Measurements from ENCODE around the gene EPHA4.

Gene EPHA4

DNA sequence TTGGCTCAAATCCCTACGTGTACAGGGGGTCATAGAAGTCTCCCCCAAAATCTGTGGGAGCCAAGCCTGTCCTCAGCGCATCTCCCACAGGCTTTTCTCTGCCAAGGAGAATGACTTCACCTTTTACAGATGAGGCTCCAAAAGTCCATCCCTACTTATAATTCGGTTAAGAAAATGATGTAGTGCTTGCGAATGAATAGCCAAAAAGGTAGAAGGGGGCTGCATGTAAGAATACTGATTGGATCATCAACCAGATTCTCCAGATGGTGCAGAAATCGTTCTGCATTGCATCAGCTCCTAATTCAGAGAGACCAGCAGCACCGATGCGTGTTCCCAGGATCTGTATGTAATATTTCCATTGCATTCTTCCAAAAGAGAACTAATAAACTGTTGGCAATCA, 91.9 kb downstream of the EPHA4 start:
- in situ Hi-C loops (cut with HindIII; ENCODE audit: low sequenced_read_pairs): no loop called here

DNA sequence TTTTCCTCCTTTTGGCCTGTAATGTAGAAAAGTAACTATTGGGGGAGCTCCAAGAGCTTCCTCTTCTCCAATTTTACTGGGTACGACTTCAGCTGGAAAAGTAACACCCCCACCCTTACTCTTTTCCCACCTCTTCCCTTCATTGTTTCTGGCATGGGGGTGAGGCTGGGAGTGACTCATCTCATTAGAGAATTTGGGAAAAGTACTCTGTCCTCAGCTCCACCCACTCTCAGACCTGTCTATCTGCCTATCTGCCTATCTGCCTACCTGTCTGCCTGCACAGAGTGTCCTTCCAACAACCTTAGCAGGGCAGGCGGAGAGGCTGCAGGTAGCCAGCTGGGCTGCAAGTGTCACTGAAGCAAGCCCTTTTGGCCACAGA, 93.6 kb downstream of the EPHA4 start:
- in situ Hi-C loops (cut with HindIII; ENCODE audit: low sequenced_read_pairs): no loop called here

DNA sequence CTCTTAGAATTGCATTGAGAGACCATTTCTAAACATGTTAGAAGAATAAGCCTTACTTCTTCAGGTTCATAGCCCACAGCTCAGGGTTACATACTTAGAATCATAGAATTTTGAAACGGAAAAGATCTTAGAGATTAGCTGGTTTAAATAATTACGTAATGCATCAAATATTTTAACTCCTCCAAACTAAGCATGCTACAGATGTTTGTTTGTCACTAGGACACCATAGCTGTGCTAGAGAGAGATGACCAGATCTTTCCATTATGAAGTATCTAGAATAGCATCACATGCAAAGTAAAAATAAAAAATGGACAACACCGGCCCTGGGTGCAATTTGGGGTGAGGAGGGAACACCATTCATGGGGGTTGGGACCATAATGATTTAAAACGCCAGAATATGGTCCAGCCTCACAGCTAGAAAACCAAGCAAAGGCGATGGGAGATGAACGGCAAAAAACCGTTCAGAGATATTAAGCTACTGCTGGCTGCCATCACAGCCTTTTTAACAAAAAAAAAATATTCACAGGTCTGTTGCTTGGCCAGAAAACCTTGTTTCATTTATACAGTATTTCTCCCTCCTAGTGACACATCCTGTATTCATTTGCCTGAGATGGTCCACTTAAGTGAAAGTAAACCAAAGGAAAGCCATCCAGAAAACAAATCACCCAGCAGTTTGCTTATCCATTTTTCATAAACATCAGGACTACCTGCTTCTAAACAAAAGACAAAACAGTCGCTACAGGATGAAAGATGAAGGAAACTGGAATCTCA, 94.2 kb downstream of the EPHA4 start:
- in situ Hi-C loops (cut with HindIII; ENCODE audit: low sequenced_read_pairs): no loop called here

DNA sequence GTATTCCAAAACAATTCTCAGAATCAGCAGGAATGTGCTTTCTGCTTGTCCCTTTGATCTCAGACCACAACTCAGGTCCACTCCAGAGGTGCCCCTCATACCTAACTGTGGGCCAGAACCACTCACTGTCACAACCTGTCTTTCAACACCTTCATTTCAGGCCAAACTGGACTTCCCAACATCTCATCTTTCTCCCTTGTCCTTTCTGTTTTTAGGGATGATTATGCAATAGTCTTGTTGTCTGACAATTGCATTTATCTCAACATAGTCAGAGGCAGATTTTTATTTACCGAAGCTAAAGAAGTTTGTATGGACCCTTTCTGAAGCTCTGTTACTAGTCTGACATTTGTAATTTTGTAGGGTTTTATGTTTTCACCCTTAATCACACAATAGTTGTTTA, 95.9 kb downstream of the EPHA4 start:
- in situ Hi-C loops (cut with HindIII; ENCODE audit: low sequenced_read_pairs): no loop called here

DNA sequence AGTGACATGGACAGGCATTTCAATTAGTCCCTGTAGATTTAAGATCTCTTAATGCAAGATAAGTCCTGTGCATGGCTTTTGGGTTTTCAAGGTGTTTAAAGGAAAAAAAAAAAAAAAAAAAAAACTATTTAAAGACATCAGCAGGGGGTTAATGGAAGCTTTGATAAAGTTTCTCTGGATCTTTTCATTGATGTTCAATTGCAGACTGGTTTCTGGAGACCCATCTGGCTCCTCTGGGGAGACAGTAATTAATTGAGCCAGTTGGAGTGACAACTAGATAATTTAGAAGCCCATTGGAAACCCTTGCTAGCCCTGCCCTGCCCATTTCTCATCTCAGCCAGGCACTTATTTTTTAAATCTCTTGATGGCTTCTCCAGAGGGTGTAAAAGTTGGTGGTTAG, 98.7 kb downstream of the EPHA4 start:
- in situ Hi-C loops (cut with HindIII; ENCODE audit: low sequenced_read_pairs): no loop called here

DNA sequence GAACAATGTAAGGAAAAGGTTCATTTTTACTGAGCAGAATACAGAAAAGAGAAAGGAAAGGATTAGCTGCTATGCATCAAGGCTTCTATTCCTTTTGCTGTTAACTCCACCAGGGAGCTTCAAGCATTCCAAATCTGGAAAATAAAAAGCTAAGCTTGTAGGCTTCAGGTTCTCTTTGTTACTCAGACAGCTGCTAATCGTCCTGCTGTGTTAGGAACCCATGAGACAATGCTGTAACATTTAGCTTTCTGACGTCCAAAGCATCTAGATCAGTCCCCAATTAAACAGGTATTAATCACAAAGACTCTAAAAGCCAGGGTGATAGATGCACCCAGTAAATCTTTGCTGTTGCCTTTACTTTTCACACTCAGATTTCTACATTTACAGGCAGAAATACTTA, 103.8 kb downstream of the EPHA4 start:
- in situ Hi-C loops (cut with HindIII; ENCODE audit: low sequenced_read_pairs): no loop called here

DNA sequence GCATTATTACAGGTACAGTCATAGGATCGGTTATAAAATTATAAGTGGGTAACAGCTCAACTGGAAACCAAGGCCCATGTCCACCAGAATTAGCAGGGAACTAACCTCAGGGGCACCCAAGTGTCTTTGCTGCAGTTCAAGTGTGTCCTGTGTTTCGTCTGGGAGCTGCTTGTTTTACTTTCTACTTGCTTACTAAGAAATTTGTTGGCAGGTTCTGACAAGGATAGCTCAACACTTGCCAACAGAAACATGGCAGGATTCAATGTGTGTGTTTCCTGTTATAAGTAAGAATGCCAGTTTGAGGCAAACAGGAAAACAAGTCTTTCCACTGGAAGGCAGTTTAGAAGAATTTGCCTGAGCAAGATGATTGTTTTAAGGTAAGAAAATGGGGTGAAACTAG, 104.5 kb downstream of the EPHA4 start:
- in situ Hi-C loops (cut with HindIII; ENCODE audit: low sequenced_read_pairs): no loop called here

DNA sequence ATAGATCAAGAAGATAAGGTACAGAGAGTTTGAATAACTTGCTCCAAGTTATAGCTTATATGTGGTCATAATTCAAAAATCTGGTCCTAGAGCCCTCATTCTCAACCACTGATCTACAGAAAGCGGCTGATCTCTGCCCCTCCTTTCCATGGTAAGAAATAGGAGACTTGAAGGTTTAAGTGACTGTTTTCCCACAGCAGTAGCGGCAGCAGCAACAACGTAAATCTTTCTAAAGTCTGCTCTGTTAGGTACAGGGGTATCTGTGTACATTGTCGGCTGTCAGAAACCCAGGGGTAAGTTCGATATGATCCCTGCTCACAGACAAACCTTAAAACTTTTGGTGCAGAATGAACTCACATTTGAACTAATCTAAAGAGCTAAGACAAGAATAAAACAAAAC, 105.4 kb downstream of the EPHA4 start:
- in situ Hi-C loops (cut with HindIII; ENCODE audit: low sequenced_read_pairs): no loop called here

DNA sequence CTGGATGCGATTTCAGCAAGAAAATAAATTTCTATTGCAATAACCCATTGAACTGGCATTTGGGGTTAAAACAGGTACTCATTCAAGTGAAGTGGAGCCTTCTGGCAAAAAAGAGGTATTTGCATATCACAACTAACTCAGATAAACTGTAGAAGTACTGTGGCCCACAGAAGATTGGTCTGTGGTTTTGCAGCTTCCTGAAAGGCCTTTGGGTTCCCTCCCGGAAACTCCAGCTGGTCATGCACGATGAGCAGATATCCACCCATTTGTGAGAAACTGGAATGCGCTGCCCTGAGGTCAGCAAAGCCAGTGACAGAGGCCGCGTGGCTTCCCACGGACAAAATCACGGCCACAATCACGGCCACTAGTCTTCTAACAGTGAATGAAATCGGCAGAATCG, 106.3 kb downstream of the EPHA4 start:
- in situ Hi-C loops (cut with HindIII; ENCODE audit: low sequenced_read_pairs): no loop called here

DNA sequence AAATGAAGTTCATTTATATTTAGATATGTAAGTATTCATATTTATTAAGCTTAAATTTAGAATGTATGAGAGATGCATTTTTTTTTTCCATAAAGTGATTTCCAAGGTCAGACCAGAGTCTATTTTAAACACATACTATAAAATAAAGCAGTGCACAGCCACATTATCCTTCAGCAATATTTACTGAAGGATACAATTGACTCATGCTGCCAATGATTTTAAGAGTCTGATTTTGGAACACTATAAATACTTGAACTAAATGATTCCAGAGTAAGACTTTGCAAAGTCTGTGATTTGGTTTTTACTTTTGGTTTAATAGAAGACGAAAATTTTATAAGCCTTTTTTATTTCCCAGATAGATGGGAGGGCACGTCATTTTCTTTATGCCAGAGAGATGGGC, 107.1 kb downstream of the EPHA4 start:
- in situ Hi-C loops (cut with HindIII; ENCODE audit: low sequenced_read_pairs): no loop called here

DNA sequence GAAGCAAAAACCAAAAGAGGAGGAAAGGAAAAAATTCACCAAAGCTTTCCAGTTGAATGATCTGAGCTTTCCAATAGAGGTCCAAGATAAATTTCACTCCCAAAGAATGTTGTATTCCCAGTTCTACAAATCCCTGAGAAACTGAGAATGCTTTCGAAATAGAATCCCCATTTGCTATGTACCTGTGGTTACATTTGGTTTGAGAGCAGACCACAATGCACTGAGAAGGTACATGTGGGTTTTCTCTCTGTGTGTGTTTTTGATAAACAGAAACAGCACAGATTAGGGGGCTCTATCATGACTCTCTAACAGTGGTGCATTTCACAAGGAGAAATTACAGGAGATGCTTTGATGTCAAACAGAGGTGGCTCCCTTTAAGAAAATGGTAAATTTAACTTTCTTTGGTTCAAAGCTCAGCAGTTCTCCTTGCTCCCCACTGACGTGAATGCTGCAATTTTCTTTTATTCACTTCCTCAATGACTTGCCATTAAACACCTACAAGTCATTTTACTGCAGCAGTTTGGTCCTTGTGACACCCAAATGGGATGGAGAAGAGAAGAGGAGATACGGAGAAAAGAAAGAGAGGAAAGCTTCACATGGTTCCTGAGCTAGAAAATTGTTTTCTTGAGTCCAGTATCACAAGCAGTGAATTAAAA, 108.7 kb downstream of the EPHA4 start:
- in situ Hi-C loops (cut with HindIII; ENCODE audit: low sequenced_read_pairs): no loop called here

DNA sequence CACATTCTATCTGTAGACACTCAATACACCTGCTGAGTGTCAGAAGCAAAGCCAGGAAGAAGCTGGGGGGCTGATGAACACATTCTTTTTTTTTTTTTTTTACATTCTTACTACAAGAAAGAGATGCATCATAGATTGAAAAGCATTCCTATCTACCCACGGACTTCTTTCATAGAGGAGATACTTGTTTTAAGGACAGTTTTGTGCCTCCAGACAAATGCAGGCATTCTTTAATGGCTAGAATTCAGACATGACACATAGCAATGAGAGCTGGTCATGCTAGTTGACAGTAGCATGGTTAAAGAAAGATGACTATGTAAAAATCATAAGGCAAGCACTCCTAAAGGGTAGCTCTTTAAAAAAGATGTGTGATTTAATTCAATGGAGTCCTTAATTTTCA, 110.2 kb downstream of the EPHA4 start:
- in situ Hi-C loops (cut with HindIII; ENCODE audit: low sequenced_read_pairs): no loop called here

DNA sequence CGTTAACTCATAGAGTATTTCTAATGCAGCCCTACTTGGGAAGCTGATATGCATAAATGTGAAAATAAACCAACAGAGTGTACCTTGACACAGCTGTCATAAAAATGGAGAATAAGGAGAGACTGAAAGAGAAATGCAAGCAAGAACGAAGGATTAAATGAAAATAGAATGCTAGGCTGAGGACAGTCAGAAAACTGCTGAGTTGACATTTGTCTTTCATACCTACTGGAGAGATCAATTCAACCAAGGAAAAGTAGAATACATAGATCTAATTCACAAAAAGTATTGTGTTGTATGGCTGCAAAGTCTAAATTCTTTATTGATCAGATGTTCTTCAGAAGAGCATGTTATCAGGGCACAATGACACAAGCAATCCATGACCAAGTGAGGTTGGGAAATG, 112.0 kb downstream of the EPHA4 start:
- in situ Hi-C loops (cut with HindIII; ENCODE audit: low sequenced_read_pairs): no loop called here

DNA sequence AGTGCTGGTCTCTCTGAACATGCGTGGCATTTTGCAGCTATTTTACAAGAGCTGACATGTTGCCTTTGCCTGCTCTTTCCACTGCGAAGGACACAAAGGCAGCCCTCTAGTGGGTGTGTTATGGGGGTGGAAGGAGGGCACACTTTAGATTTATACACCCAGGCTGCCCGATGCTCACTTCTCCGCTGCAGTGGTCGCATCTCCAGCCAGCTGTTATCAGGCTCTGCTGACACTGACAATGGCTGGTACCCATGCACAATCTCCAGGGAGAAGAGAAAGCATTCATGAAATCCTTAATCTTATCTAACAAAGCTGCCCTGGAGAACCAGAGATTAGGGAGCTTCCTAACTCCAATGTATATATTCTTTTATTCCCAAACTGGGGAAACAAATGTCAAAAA, 113.5 kb downstream of the EPHA4 start:
- in situ Hi-C loops (cut with HindIII; ENCODE audit: low sequenced_read_pairs): no loop called here

DNA sequence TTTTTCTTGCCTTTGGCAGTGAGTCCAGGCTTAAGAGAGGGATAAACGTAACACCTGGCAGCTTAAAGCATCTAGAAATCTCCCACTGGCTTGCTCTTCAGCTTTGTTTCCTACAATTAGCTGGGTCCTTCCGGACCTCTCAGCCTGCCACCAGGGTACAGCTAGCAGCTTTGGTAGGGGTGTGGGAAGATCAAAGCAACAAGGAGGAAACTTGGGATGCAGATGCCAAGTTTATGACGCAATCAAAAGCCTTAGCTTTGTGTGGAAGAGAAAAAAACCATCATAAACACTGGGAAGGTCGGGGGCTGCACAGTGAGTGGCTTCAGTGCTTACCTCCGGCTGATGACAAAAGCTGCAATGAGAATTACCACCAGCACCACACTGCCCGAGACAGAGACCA, 116.9 kb downstream of the EPHA4 start:
- in situ Hi-C loops (cut with HindIII; ENCODE audit: low sequenced_read_pairs): no loop called here

DNA sequence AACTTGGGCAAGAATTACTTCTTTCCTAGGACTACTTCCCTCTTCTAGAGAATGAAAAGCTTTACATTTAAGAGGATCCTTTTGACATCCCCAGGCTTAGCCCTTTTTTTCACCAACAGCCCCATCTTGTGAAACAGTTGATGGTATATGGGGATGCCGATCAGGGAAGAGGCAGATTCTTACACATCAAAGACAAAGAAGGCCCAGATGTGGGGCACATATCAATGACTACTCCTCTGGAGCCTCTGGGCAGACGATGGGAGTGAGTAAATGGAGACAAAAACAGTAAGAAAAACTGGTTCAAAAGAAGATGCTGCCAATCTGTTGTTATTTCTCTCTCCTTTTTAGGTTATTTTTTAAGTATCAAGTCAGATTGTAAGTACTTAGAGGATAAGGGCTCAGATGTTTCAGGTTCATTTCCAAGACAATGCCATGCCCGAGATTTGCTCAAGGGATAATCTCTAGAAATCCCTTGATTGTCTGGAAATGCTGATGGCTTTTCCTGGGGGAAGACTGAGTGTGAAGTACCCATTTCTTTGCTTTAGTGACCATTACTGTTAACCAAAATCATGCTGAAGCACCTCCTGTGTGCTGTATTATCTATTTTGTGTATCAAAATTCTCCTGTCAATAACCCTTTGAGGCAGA, 117.5 kb downstream of the EPHA4 start:
- in situ Hi-C loops (cut with HindIII; ENCODE audit: low sequenced_read_pairs): no loop called here

DNA sequence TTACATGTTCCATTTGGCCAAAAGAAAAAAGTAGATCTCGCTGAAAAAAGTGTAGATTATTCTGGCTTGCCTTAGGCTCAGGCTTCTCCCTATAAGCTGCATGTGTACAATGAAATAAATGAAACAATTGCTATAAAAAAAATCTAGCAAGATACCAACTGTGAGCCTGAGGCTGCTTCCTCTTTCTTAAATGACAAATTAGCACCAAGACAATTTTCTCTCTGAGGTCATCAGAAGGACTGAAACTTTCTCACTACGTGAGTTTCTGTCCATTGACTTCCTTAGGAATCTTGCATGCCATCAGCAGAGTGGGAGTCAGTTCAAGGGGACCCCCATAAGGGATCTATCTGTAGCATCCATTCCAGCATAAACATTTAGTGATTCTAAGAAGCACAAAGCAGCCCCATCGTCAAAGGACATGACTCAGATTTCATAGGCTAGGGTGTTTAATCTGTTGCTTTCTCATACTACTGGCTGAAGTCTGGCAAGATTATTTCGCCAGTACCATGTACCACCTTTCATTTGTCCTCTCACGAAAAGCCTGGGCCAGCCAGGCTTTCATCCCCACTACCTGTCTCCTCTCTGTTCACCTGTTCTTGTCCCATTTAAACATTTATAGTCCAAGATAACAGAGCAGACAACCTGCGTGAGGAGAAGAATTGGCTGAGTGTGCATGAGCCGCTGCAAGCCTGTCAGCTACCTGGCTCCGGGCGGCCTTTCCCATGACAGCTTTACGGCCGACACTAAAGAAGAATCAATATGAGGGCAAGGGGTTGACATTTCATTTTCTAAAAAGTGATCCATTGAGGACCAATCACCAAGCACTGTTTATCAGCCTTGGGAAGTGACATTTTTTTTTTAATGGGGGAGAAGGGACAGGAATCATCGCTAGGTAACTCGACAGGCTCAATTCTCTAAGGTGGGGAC, 120.0 kb downstream of the EPHA4 start:
- in situ Hi-C loops (cut with HindIII; ENCODE audit: low sequenced_read_pairs): no loop called here

DNA sequence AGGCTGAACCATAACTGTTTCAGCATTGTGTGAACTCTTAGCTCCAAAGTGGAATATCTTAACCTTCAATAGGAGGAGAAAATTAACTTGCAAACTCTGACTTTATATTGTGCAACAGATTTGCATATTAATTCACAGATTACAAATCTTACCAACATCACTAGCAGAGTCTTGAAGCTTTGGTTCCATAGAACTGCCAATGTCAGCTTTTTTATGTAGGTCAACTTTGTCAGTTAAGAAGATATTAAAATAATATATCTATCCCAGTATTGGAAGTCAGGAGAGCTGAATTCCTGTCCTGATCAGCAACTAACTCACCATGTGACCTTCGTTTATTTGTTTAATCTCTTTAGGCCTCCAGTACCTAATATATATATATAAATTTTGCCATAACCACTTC, 121.8 kb downstream of the EPHA4 start:
- in situ Hi-C loops (cut with HindIII; ENCODE audit: low sequenced_read_pairs): no loop called here

DNA sequence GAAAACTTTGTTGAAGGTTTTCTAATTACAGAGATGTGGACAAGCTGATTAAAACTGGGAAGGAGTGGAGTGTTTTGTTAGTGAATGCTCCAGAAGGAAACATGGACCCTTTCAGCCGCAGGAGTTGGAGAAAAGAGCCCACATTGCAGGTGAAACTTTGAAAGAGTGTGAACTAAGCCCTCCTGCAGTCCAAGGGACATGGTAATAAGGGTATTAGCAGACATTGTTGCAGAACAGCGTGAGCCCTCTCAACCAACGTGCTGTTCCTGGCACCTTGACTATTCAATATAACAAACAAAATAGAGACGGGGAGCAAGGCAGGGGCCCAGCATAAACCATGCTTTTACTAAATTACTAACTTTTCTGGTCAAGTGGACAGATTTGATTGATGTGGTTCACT, 122.7 kb downstream of the EPHA4 start:
- in situ Hi-C loops (cut with HindIII; ENCODE audit: low sequenced_read_pairs): no loop called here

DNA sequence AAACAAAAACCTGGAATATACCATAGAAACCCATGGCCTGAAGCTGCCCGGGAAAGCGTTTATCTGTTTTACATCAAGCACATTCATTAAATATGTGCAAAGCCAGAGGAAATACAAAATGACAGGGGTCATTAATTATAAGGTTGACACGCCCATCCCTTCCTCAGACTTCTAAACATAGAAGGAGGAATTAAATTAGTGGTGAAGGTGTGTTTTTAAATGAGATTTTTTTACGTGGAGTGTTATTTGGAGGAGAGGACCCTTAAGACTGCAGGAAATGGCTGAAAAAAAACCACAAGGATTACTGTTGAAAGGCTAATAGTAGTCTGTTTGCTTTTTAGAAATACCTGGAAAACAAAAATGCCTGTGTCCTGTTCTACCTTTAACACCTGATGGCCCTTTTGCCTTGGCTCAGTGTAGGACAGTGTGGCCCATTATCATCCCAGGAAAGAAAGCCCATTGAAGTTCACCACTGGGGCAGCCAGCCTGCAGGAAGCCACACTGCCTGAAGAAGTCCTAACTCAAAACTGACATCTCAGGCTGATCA, 123.2 kb downstream of the EPHA4 start:
- in situ Hi-C loops (cut with HindIII; ENCODE audit: low sequenced_read_pairs): no loop called here
